GM21528 (cell line): Measurements from ENCODE around the gene TLNRD1.

Experiments
- ATAC-seq: cut with Tn5 transposase; IDR thresholded peaks from one replicate; pipeline ENCODE4 v1.9.1; 2021; ENCODE audit warnings: mild to moderate bottlenecking, moderate library complexity; ENCODE audit not compliant: unreplicated experiment, low FRiP score

The TLNRD1 gene

DNA sequence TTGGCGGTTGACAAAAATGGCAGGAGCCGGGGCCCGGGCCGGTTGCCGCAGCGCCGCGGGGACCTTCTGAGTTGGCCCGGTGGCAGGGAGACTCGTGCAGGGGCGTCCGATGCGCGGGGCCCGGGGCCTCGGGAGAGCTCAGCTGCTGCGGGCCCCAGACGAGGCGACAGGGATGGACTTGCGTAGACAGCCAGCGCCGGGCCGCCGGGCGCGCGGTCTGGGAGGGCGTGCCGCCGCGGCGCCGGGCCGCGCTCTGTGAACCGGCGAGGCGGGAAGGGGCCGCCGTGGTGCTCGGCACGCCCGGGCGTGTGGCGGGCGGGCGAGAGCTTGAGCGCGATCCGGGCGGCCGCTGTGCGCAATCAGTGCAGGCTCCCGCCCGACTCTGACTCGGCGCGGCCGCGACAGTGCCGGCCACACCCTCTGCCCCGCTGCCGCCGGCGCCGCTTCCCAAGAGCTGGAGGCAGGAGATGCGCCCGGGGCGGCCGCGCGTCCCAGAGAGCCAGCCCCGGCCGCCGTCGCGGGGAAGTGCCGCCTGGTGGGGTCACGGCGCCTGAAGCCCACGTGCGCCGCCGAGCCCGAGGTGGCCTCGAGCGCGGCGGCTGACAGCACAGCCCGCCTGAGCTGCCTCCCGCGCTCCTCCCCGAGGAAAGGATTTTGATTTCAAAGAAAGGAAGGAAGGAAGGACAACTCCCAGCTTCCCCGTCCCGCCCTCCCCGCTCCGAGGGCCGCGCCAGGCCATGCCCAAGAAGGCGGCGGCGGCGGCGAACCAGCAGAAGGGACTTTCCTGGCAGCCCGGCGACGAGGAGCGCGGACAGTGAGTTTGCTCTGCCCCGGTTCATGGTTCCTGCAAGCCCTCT lies 657 bp downstream of the TLNRD1 start:
- ATAC-seq: peak; percentile 42

DNA sequence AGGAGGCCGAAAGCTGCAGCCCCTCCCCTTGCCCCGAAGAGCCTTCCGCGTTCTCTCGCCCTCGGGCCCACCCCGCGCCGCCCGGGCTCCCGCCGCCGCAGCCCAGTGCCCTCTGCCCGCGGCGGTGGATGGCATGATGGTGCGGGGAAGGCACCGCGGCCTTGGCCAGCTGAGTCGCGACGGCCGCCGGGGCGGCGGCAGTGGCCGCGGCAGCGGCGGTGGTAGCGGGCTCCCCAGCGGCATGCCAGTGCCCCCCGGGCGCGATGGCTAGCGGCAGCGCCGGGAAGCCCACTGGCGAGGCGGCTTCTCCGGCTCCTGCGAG lies 1.2 kb downstream of the TLNRD1 start:
- no peak for ATAC-seq

DNA sequence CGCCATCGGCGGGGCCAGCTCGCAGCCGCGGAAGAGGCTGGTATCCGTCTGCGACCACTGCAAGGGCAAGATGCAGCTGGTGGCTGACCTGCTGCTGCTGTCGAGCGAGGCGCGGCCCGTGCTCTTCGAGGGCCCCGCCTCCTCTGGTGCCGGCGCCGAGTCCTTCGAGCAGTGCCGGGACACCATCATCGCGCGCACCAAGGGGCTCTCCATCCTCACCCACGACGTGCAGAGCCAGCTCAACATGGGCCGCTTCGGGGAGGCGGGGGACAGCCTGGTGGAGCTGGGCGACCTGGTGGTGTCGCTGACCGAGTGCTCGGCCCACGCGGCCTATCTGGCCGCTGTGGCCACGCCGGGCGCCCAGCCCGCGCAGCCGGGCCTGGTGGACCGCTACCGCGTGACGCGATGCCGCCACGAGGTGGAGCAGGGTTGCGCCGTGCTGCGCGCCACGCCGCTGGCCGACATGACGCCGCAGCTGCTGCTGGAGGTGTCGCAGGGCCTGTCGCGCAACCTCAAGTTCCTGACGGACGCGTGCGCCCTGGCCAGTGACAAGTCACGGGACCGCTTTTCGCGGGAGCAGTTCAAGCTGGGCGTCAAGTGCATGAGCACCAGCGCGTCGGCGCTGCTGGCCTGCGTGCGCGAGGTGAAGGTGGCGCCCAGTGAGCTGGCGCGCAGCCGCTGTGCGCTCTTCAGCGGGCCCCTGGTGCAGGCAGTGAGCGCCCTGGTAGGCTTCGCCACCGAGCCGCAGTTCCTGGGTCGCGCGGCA lies 1.8 kb downstream of the TLNRD1 start:
- no peak for ATAC-seq

DNA sequence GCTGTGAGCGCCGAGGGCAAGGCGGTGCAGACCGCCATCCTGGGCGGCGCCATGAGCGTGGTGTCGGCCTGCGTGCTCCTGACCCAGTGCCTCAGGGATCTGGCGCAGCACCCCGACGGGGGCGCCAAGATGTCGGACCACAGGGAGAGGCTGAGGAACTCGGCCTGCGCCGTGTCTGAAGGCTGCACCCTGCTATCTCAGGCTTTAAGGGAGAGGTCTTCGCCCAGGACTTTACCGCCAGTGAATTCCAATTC lies 2.3 kb downstream of the TLNRD1 start:
- no peak for ATAC-seq

DNA sequence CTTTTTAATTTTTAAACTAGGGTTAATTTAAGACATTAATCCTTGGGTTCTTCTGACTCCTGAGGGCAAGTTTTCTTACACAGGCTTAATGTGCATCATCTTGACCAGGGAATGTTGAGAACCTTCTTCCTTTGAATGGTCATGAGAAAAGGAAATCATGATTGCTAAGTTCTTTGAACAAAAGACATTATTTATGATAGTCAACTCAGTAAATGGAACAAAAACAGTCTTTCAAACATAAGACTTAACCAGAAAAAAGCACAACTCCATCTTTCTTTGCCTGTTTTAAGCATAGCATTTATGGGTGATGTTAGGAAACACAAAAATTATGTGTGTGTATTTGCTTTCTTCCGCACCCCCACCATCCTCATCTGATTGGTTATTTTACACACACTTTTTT lies 5.4 kb downstream of the TLNRD1 start:
- ATAC-seq: no peak

DNA sequence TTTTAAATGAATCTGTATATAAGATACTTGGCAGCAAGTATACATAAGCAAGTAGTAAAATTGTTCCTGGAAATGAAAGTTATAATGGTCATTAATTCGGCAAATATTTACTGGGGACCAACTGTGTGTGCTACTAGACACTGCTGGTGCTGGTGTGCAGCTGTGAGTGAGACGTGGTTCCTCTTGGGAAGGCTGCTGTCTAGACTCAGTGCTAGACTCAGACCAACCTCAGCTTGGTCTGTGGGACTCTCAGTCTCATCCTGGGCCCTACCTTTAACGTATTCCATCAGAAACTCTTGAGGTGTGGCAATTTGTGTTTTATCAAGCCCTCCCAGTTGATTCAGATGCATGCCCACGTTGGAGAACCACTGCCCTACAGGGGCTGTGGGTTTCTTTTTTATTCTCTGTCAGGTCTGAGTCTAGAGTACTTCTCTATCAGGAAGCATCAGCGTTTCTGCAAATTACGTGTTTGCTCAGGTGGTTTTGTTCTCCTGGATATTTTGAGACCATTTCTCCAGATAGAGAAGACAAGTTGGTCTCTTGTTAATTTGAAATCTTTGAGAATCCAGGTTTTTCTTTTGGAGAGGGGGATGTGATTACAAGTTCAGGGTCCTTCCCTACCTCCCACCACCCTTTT lies 6.8 kb downstream of the TLNRD1 start:
- ATAC-seq: no peak

DNA sequence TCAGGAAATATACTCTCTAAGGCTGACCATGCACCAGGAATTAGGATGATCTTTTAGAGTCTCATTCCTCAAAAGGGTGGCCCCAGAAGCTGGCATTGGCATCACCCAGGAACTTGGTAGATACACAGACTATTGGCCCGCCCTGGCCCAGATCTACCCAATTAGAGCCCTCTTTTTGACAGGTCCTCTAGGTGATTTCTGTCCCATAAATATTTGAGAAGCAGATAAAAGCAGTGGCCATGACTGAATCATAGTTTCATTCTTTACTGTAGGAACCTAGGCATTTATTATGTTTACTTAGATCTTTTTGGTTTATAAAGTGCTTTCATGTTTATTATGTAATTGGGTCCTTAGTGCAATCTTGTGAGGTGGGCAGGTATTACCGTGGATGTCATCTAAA lies 7.6 kb downstream of the TLNRD1 start:
- no peak for ATAC-seq

DNA sequence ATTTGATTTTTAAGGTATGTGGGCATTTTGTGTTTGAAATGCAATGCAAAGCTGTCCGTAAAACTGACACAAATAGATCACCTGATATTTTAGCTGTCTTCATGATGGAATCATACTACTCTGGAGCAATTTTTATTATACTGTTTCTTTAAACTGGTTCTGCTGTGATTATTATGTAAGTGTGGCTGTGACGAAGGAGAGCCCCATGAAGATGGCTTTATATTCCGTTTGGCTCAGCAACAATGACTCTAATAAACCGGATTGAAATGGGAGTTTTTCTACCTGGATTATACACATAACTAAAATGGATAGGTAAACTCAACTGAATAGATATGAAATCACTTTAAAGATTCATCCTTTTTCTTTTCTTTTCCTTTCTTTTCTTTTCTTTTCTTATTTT lies 9.4 kb downstream of the TLNRD1 start:
- no peak for ATAC-seq

DNA sequence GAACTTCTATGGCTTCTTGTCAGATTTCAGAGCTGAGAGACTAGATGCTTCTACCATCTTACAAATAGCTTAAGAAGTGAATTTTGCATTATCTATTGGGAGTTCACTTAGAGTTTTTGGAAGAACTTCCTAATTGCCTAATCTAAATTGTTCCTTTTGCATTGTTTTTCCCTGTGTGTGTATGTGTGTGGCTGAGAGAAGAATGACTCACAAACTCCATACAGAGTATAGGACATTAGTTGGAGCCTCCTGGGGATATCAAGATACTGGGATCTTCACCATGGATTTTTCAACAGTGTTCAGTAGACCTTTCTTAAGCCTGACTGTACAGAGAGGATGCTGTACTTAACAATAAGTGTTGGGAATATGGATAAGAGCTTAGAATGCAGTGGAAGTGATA lies 10.9 kb downstream of the TLNRD1 start:
- no peak for ATAC-seq

DNA sequence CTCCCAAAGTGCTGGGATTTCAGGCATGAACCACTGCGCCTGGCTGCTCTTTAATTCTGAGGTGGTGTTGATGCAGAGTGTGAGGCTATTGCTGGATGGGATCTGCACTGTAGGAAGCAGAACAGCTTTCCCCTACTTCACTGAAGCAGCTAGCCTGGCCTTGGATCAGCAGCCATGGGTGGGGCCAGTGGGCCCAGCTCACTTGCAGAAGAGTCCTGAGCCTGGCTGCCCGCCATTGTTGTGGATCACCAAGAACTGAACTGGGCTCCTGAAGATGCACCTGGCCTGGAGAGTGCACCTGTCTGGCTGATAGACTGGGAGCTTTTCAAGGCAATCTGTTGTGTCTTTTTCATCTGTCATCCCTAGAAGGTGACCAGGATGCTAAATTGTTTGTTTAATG lies 11.9 kb downstream of the TLNRD1 start:
- no peak for ATAC-seq

DNA sequence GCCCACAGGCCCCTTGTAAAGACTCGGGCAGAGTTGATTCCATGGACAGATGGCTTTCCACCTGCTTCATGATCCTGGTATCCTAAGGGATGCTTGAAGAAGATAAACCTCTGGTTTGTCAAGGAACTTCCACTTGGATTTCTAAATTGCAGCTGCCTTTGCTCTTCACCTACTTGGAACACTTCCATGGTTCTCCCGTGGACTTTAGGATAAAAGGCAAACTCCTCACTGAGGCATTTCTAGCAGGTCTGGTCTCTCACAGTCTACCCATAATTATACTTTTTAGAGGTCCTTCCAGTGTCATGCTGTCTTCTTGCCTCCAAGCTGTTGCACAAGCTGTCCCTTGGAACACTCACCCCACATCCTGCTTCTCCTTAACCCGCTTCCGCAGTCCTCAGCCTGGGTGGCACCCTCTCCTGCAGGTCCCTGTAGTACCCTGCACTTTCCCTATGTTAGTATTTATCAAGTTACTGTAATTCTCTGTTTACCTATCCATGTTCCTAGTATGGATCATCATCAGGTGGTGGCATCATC lies 12.7 kb downstream of the TLNRD1 start:
- no peak for ATAC-seq

DNA sequence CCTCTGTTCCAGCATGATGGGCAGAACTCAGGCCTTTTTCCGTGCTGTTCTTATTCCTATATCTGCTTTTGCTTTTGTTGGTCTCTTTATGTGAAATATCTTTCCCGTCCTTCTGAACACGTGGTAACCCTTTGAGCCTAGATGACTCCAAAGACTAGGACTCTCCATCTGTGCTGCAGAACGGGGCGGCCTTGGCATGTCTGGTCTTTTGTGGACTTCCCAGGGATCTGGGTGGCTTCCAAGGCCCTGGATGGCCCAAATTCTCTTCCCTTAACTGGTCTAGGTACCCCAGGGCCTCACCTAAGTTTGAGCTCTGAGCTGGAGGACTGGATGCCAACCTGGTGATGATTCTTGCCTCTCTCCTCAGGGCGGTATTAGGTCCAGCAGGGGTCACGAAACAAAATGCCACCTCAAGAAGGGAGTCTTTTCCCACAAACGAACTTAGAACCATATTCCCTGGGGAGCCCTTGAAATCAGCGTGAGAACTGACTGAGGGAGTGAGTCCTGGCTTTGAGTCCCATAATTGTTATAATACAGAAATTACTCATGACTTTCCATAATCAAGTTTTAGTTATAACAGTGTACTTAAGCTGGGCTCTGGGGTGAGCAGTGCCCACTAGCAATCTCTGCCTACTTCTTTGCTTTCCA lies 13.8 kb downstream of the TLNRD1 start:
- ATAC-seq: no peak

DNA sequence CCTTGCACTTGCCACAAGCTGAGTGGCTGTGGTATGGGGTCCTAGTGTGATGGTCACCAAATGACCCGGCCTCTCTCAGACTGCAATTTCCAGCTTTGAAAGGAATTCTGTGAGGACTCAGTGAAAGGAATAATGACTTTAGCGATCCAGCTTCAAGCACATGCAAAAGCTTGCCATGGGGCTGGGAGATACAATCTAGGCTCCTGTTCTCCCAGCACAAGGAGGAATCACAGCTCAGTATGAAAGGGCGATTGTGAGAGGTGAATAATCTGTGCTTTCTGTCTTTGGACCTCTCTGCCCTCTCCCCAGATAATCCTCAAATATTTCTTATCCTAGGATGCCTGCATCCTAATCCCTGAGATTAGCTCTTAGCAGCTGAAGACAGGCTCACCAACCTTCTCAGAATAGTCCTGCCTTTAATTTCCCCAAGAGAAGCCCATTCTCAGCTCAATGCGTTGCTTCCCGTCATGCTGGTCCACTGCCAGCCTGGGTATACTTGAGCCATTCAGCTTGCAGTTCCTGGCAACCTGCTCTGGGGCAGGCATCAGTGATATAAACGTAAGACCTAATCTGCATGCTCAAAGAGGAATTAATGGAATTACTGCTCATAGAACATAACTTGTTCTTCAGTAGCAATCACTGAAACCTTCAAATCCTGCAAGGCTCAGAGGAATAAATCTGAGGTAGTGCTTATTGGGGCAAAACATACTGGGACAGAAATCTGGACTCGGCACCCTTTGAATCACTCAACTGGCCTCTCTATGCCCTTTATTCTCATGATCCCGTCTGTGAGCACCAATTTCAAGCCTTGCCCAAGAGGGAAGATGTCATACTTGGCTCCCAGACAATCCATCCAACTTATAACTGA lies 15.1 kb downstream of the TLNRD1 start:
- no peak for ATAC-seq

DNA sequence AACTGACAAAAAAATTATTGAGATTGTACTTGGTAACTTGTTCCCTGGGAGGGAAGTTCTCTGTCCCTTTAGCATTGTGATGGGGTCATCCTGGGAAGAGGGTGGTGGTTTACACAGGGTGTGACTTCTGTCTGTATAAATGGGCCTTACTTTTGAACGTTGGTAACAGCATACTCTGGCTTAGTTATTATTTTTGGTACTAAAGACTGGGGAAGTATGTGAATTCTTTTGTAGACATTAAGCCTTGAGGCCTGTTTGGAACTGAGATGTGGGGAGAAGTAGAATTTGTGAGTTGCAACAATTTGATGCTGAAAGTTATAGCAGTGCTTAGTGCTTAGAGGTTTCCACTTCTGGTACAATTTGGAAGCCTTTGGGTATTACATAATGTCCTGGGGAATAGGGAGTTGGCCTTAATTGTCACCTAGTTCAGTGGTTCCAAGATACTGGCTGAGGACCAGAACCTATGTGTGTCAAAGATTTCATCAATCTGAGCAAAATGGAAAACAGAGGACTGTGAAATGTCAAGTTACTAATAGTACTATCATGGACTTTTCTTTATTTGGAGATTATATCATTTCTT lies 15.9 kb downstream of the TLNRD1 start:
- ATAC-seq: no peak

DNA sequence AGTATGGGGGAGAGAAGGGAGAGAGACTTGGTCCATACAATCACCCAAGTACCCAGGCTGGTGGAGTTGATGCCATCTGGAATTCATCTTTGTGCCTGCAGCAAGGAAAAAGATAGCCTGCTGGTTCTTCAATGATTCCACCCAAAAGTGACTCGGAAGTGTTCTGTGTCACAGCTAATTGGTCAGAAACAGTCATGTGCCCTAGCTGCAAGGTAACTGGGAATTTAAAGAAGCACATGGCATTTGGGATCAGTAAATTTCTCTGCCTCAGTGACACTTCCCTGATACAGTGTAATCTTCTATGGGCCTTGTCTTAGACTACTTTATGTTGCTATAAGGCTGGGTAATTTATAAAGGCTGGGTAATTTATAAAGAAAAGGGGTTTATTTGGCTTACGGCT lies 17.5 kb downstream of the TLNRD1 start:
- ATAC-seq: no peak

DNA sequence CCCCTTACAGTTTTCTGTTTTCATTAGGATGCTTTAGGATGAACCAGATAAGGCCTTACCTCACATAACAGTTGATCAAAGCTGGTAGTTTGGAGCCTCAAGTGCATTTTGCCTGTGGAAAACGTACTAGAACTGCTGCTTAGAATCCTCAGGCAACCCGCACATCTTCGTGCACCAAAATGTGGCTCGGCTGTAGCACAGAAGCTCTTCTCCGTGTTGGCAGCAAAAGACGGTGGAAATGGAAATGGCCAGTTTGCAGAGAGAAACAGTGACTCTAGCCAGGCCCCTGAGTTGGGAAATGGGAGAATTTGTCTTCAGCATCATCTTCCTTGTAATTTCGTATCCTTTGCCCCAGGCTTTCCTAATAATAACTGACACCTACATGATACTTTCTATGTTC lies 20.6 kb downstream of the TLNRD1 start:
- ATAC-seq: no peak

DNA sequence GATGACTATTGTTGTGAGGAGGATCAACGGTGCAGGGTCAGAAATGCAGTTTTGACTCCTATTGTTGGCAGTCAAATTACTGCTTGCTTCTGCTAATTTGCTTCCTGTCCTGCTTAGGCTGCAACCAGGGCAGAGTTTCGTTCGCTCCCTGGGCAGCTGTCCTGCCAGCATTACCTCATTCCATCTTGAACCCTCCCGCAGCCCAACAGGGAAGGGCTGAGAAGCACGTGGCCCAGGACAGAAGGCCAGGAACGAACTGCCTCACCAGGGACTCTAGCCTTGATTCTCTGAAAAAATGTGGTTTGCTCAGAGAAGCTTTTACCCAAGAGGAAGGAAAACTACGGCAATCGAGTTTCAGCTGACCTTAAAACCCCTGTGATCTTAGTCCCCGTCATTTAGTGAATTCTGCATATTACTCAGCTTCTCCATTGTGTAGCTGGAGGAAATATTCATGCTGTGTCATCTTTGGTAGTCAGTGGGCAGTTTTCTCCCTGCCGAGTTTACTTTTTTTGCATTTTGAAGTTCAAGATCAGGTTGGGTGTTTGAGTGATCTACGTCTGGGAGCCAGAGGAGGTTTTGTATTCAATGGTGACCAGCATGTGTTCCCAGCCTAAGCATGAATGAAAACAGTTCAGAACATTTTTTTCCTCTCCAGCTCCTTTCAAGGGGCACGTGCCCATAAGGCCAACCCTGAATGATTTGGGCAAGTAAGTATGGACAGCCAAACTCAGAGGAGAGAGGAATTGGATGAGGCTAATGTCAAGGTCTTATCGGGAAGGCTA lies 23.0 kb downstream of the TLNRD1 start:
- peak; percentile 91 for ATAC-seq

DNA sequence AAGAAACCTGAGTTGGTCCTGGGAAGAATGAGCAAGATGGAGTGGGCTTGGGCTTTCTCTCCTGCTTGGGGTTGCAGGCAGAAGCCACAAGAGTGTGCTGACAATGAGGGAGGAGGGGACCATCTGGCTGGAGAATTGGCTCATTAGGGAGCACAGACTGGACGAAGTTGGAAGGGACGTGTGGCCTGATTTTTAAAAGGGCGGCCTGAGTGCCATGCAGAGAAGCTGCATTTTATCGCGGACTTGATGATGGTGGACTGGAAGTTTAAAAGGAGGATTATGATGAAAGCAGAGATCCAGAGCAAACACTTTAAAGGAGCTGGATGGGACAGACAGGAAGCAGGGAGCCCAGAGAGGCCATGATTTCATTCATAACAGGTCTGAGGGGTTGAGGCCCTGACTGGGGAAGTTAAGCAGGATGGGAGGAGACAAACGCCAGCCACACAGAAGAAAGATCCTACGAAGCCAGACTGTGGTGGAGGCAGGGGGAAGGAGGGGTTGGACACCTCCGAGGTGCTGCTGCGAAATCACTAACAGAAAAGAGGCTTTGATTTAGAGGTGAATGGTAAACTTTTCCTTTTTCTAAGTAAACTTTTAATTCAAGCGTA lies 23.6 kb downstream of the TLNRD1 start:
- ATAC-seq: peak; percentile 8

DNA sequence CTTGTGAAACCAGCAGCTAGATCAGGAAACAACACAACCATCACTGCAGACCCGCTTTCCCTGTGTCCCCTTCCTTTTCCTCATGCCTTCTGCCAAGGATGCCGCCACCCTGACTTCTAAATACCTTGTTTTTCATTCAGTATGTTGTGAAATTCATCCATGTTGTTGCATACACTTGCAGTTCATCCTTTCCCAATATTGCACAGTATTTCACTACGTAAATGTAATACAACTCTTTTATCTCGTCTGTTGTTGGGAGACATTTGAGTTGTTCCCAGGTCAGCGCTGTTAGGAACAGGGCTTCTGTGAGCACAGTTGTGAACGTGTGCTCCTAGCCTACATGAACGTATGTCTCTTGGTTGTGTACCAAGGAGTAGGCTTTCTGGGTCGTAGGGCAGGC lies 24.2 kb downstream of the TLNRD1 start:
- no peak for ATAC-seq
